Colonic mucosa (tissue), 4 donors: ENCODE results near the gene ATL1. TPM values are rescaled to one million over a fixed set of nuclear protein-coding genes. Genes with fewer than 3 reads are reported as not detected.

Experiments used
- DNase-seq: peaks from one replicate; pipeline ENCODE4 v3.0.0-alpha.2; 2020
- H3K27ac ChIP-seq: fragments of 200-600 bp; one replicate; pipeline ENCODE4 v1.8.0; 2021
- H3K27me3 ChIP-seq: fragments of 200-600 bp; one replicate; pipeline ENCODE4 v1.8.0; 2021
- H3K36me3 ChIP-seq: fragments of 200-600 bp; one replicate; pipeline ENCODE4 v1.8.0; 2021
- H3K4me1 ChIP-seq: fragments of 200-600 bp; one replicate; pipeline ENCODE4 v1.8.0; 2021; ENCODE audit warnings: mild to moderate bottlenecking
- H3K4me3 ChIP-seq: fragments of 200-600 bp; one replicate; pipeline ENCODE4 v1.8.0; 2021
- H3K9ac ChIP-seq, 2 donors: one replicate each; pipeline ENCODE4 v1.7.0; 2013; ENCODE audit warnings: control low read depth in 2 of 2, low read depth in 2 of 2, low read length in 2 of 2
- H3K9me3 ChIP-seq: fragments of 200-600 bp; one replicate; pipeline ENCODE4 v1.8.0; 2021
- CTCF ChIP-seq: fragments of 200-600 bp; IDR thresholded peaks from one replicate; pipeline ENCODE4 v1.8.0; 2022; ENCODE audit warnings: antibody characterized with exemption, mild to moderate bottlenecking
- intact Hi-C: fragments of 100-400 bp; cut with DNase I; formaldehyde crosslinking; loops from one replicate; pipeline ENCODE4 v1.14.1; 2022
- total RNA-seq, 2 donors: library from RNA; stranded (reverse); fragmentation: NEBNext Ultra II Directional in 1 of 2; extraction: Animal tissue kit (Norgen Biotek cat#: 25700) in 1 of 2; gene quantifications; one replicate each; pipeline ENCODE4 v1.2.1, GENCODE V29; 2021
- donor health status: healthy.
- donor health status: DM: no; HTN: no; CAD: no.
- donor health status: DM: no; HTN: no; CAD: no.

The ATL1 gene
- total RNA-seq, 2 donors from 2014 or later = 4.3 to 11.9 TPM

GRCh38 chr14:50678163-50678562 lies 118.2 kb downstream of the ATL1 start:
- no peak for TF ChIP-seq CTCF
- Histone ChIP-seq H3K9me3 (no peaks in the 10 kb centered on the region), H3K27ac (no peak overlapping the region), H3K4me3 (no peak overlapping the region), H3K27me3 (no peaks in the 10 kb centered on the region), H3K36me3 (no peaks in the 10 kb centered on the region), H3K9ac (no peak overlapping the region), H3K4me1 (no peaks in the 10 kb centered on the region)
- no peak for DNase-seq
- intact Hi-C loops = no loop called here

DNA sequence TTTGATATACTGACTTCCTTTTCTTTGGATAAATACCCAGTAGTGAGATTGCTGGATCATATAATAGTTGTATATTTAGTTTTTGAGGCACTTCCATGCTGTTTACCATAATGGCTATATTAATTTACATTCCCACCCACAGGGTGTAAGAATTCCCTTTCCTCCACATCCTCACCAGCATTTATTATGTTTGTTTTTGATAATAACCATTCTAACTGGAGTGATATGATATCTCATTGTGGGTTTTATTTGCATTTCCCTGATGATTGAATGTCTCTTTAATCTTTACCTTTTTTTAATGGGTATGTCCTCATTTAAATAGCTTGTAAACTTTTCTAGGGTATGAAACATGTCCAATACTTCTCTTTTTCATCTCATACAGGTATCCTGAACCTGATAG lies 119.7 kb downstream of the ATL1 start:
- Histone ChIP-seq H3K9me3 (no peaks in the 10 kb centered on the region), H3K36me3 (no peaks in the 10 kb centered on the region), H3K27me3 (no peaks in the 10 kb centered on the region), H3K4me3 (no peak overlapping the region), H3K27ac (no peak overlapping the region), H3K4me1 (no peaks in the 10 kb centered on the region), H3K9ac (no peak overlapping the region)
- no peak for TF ChIP-seq CTCF
- intact Hi-C loops = no loop called here
- no peak for DNase-seq

Other genes with a start within 250 kb of the ATL1 start
- gene L2HGDH, start 247.9 kb upstream of the ATL1 start, total RNA-seq = 10 to 100 TPM; 11.4 to 12.3 TPM
- gene DMAC2L, start 247.8 kb upstream of the ATL1 start, total RNA-seq = 10 to 100 TPM; 15.2 to 20.9 TPM
- gene CDKL1, start 163.3 kb upstream of the ATL1 start, total RNA-seq = 10 to 100 TPM; 16.2 to 36.2 TPM
- 10 to 100 TPM; 39.0 to 43.3 TPM for gene MAP4K5, start 27.6 kb upstream of the ATL1 start, total RNA-seq
- 10 to 100 TPM; 15.9 to 21.8 TPM for gene SAV1, start 108.2 kb downstream of the ATL1 start, total RNA-seq